ENCODE measurements around the gene ACSF2. TPM values are rescaled to one million over a fixed set of nuclear protein-coding genes. Genes with fewer than 3 reads are reported as not detected.

The ACSF2 gene
- total RNA-seq, 2 donors from 2014 or later: 12.4 to 13.6 TPM

DNA sequence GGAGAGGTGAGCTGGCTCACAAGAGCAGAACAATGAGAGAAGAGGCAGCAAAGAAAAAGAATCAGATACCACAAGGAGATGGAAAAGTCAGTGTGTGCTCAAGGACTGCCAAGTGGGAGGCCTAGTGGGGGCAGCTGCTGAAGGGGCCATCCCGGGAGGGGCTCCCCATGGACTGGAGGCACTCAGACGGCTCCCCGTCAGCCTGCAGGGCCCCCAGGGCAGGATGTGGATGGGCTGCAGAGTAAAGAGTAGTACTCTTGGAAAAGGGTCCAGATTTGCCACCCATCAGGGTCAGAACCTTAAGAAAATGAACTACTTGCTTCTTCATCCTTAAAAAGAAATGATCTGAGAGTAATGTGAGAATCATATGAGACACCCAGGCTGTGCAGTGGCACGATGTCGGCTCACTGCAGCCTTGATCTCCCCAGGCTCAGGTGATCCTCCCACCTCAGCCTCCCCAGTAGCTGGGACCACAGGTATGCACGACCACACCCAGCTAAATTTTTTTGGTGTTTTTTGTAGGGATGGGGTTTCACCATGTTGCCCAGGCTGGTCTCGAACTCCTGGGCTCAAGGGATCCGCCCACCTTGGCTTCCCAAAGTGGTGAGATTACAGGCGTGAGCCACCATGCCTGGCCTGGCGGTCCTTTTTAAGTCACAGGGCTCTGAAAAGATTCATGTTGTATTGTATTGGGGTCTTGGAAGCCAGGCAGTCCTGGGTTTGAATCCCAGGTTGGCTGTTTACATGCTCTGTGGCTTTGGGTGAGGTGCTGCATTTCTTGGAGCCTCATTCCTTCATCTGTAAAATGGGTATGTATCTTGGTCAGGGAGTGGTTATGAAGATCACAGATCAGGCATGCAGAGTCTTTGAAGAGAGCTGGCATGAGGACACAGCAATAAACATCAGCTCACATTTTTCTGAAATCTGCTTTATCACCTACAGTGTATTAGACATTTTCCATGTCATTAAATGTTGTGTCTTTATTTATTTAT lies 15.1 kb downstream of the ACSF2 start:
- Mint-ChIP-seq H3K4me3 (no peak overlapping the region), H3K4me1 (no peaks in the 10 kb centered on the region), H3K27me3 (no peaks in the 10 kb centered on the region), H3K36me3 (ENCODE audit: low read depth) (no peaks in the 10 kb centered on the region), H3K9me3 (no peaks in the 10 kb centered on the region), H3K27ac (no peak overlapping the region)
- no peak for ATAC-seq (replicated peaks)

DNA sequence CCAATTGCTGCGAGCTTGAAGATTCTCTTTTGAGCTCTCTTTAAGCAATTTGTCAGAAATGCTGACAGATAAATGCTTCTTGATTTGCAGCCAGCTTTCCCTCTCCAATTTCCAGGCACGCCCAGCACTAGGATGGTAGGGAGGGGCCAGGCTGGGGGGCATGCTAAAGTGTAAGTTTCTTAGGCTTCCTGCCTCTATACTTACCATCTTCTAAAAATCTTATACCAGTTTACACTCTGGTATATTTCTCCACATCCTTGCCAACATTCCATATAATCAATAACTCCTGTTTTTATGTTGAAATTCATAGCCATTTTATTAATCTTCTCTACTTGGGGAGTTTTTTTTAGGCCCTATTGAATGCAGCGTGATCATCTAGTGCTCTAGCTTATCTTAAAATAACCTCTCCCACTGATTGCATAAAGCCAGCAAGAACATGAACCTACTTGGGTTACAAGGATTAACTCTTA lies 17.5 kb downstream of the ACSF2 start:
- Mint-ChIP-seq H3K27ac (no peak overlapping the region), H3K27me3 (no peaks in the 10 kb centered on the region), H3K4me3 (no peak overlapping the region), H3K4me1 (no peaks in the 10 kb centered on the region), H3K36me3 (ENCODE audit: low read depth) (no peaks in the 10 kb centered on the region), H3K9me3 (no peaks in the 10 kb centered on the region)
- no peak for ATAC-seq (replicated peaks)

DNA sequence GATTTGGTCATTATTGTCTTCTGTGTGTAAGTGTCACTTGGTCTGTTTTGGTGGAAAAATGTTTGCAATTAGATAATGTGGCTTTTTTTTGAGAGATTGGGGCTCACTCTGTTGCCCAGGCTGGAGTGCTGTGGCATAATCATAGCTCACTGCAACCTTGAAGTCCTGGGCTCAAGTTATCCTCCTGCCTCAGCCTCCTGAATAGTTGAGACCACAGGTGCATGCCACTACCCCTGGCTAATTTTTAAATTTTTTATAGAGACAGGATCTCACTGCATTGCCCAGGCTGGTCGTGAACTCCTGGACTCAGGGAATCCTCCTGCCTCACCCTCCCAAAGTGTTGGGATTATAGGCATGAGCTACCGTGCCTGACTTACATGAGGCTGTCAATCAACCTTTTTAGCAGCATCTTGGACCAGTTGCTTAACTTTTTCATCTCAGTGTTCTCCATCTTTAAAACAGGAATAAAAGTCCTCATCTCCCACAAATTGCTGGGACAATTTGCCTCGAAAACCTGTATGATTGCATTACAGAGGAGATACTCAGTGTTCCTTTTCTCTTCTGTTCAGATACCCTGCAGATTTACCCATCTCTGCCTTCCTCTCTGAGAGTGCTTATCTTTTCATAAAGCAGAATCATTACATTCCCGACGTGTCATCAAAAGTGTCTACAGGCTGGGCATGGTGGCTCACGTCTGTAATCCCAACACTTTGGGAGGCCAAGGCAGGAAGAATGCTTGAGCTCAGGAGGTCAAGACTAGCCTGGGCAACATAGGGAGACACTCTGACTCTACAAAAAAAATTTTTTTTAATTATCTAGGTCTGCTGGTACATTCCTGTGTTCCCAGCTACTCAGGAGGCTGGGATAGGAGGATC lies 19.1 kb downstream of the ACSF2 start:
- Mint-ChIP-seq H3K27me3 (no peaks in the 10 kb centered on the region), H3K36me3 (ENCODE audit: low read depth) (no peaks in the 10 kb centered on the region), H3K4me1 (no peaks in the 10 kb centered on the region), H3K9me3 (no peaks in the 10 kb centered on the region), H3K4me3 (no peak overlapping the region), H3K27ac (no peak overlapping the region)
- no peak for ATAC-seq (replicated peaks)

DNA sequence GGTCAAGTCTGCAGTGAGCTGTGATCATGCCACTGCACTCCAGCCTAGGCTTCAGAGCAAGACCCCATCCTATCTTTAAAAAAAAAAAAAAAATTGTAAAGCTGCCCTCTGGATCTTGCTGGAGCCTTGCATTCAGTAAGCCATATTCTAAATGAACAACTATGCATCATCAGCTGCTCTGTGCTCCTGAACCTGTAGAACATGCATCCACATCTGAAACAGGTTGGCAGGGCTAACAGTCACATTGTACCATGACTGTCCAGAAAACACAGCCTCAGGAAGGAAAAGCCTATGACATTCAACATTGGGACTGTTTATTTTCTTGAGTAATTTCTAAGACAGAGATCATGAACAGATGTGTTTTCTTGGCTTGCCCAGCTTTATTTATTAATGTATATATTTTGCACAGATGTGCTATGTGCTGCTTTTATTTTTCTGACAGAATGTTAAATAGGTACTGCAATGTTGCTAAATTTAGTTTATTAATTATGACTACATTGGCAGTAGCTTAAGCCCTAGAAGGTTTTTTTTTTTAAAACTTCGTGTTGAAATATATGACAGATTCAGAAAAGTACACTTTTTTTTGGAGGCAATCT lies 19.8 kb downstream of the ACSF2 start:
- H3K27me3 Mint-ChIP-seq: no peaks in the 10 kb centered on the region
- no peak overlapping the region for H3K27ac Mint-ChIP-seq
- no peaks in the 10 kb centered on the region for H3K36me3 Mint-ChIP-seq (ENCODE audit: low read depth)

DNA sequence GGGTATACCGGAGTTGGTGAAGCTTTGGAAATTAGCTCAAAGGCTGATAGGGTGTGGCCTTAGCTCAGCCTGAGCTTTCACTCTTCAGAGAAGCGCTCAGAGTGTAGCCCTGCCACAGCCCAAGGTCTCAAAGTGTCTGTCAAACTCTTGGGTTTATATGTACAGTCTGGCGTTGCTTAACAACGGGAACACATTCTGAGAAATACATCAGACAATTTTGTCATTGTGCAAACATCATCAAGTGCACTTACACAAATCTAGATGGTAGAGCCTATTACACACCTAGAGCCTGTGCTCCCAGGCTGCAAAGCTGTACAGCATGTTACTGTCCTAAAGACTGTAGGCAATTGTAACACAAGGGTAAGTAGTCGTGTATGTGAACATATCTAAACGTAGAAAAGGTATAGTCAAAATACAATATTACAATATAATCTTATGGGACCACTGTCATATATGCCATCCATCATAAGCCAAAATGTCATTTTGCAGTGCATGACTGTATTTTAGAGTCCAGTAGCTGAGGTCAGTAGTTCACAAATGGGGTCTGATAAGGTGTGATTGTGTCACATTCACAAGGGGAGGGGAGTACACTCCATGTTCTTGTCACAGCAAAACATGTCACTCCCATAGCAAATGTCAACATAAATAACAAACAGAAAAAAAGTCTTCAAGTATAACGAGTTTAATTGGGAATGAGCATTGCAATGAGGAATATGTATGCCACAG lies 22.0 kb downstream of the ACSF2 start:
- Mint-ChIP-seq H3K36me3 (ENCODE audit: low read depth) (no peaks in the 10 kb centered on the region), H3K27me3 (no peaks in the 10 kb centered on the region), H3K4me3 (no peak overlapping the region), H3K4me1 (no peaks in the 10 kb centered on the region), H3K9me3 (no peaks in the 10 kb centered on the region), H3K27ac (no peak overlapping the region)
- ATAC-seq (replicated peaks): no peak

More for the DNA sequence above, 19.8 kb downstream of the ACSF2 start:
- no peak for ATAC-seq (replicated peaks)
- Mint-ChIP-seq H3K9me3 (no peaks in the 10 kb centered on the region), H3K4me1 (no peaks in the 10 kb centered on the region), H3K4me3 (no peak overlapping the region)

DNA sequence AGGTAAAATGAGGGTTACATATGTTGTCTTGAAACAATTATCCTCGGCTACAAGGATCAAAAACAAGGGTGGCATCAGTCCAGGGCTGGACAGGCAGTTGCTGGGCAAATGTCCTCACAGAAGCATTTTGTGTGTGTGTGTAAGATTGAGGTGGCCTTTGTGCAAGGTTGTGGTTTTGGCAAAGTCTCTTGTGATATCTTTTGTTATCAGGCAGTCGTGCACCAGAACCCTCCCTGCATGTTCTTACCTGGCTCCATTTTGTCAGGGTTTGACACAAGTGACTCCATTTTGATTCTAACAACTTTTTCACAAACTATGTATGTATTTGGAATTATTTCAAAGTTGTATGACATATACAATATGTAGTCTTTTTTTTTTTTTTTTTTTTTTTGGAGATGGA lies 22.6 kb downstream of the ACSF2 start:
- Mint-ChIP-seq H3K9me3 (no peaks in the 10 kb centered on the region), H3K4me3 (no peak overlapping the region), H3K27ac (no peak overlapping the region), H3K4me1 (no peaks in the 10 kb centered on the region), H3K36me3 (ENCODE audit: low read depth) (no peaks in the 10 kb centered on the region), H3K27me3 (no peaks in the 10 kb centered on the region)
- no peak for ATAC-seq (replicated peaks)

DNA sequence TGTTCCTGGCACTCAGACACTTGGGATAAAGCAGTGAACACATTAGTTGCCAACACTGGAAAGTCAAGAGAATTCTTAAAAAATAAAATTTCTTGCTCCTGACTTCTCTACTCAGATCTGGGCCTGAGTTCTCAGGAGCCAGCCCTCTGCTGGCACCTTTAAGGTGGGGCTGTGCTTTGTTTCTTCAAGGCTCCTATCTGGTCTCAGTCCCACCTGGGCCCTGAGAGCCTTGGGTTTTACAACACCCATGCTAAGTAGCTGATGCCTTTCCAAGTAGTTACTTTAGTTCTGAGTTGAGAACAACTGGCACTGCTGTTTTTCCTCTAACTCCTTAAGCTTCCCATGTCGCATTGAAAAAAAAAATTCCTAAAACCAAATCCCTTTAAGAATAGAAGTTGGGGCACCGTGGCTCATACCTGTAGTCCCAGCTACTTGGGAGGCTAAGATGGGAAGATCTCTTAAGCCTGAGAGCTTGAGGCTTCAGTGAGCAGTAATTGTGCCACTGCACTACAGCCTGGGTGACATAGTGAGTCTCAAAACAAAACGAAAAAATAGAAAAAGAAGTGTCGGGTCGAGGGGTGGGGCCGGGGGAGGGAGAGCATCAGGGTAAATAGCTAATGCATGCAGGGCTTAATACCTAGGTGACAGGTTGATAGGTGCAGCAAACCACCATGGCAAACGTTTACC lies 26.1 kb downstream of the ACSF2 start:
- Mint-ChIP-seq H3K27me3 (no peaks in the 10 kb centered on the region), H3K27ac (no peak overlapping the region), H3K4me3 (no peak overlapping the region), H3K9me3 (no peaks in the 10 kb centered on the region), H3K36me3 (ENCODE audit: low read depth) (no peaks in the 10 kb centered on the region), H3K4me1 (no peaks in the 10 kb centered on the region)
- ATAC-seq (replicated peaks): no peak

DNA sequence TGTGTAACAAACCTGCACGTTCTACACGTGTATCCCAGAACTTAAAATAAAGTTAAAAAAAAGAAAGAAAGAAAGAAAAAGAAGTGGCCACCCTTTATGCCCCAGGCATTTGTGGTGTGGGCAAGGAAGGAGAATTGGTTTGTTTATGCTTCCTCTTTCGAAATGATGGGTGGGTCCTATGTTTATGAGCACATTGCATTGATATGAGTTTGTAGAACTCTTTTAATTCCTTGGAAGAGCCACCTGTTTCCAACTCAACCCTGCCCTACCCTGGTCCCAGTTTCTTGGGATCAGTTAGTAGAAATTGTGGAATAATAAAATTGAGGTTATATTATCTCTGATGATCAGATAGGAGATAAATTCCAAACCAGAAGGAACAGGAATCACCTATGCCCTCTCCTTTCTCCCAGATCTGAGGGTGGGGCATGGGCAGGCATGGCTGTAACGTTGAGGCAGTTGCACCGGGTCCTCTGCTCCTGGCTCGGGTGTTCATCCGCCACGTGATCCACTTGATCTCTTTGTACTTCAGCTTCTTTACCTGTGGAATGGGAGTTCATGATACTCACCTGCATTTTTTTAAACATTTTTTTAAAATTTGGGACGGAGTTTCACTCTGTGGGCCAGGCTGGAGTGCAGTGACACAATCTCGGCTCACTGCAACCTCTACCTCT lies 26.7 kb downstream of the ACSF2 start:
- no peak overlapping the region for H3K27ac Mint-ChIP-seq
- H3K9me3 Mint-ChIP-seq: no peaks in the 10 kb centered on the region
- no peaks in the 10 kb centered on the region for H3K36me3 Mint-ChIP-seq (ENCODE audit: low read depth)
- no peak for ATAC-seq (replicated peaks)
- no peak overlapping the region for H3K4me3 Mint-ChIP-seq
- no peaks in the 10 kb centered on the region for H3K4me1 Mint-ChIP-seq
- no peaks in the 10 kb centered on the region for H3K27me3 Mint-ChIP-seq

DNA sequence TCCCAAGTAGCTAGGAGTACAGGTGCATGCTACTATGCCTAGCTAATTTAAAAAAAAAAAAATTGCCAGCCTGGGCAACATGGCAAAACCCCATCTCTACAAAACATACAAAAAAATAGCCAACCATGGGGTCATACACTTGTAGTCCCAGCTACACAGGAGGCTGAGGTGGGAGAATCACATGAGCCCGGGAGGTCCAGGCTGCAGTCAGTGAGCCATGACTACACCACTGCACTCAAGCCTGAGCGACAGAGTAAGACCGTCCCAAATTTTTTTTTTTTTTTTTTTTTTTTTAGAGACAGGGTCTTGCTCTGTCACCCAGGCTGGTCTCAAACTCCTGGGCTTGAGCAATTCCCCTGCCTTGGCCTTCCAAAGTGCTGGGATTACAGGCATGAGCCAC lies 27.9 kb downstream of the ACSF2 start:
- ATAC-seq (replicated peaks): no peak
- Mint-ChIP-seq H3K4me1 (no peaks in the 10 kb centered on the region), H3K36me3 (ENCODE audit: low read depth) (no peaks in the 10 kb centered on the region), H3K9me3 (no peaks in the 10 kb centered on the region), H3K27ac (no peak overlapping the region), H3K4me3 (no peak overlapping the region), H3K27me3 (no peaks in the 10 kb centered on the region)

DNA sequence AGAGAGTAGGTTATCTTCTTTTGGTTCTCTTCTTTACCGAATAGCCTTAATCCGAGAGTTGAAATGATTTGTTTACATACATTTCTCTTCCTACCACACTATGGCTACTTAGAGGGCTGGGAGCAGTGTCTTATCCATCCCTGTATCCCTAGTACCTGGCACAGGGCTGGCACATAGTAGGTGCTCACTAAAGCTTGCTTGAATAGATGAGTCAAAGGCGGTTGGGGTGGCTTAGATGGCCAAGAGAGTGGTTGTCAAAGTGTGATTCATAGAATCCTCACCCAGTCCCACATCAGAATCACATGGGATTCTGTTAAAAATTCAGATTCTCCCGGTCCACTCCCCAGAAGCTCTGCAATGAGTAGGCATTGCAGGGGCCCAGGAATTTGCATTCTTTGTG lies 31.6 kb downstream of the ACSF2 start:
- Mint-ChIP-seq H3K4me3 (no peak overlapping the region), H3K4me1 (no peaks in the 10 kb centered on the region), H3K27me3 (no peaks in the 10 kb centered on the region), H3K27ac (no peak overlapping the region), H3K9me3 (no peaks in the 10 kb centered on the region), H3K36me3 (ENCODE audit: low read depth) (no peaks in the 10 kb centered on the region)
- no peak for ATAC-seq (replicated peaks)

DNA sequence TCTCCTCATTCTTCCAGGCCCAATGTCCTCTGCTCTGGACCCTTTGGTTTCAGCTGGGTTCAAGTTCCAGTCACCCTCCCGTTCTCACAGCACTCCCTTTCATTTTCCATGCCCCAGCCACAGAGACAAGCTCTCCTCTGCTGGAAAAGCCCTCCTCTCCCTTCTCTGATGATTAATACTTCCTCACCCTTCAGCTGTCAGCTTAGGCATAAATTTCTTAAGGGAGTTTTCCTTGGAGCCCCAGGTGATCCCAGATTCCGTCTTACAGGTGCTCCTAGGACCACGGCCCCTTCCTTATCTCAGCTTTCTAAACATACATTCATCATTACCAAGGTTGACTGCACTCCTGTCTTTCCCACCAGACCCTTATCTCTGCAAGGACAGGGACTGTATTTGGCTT lies 32.3 kb downstream of the ACSF2 start:
- Mint-ChIP-seq H3K4me3 (no peak overlapping the region), H3K27ac (no peak overlapping the region), H3K27me3 (no peaks in the 10 kb centered on the region), H3K4me1 (no peaks in the 10 kb centered on the region), H3K9me3 (no peaks in the 10 kb centered on the region), H3K36me3 (ENCODE audit: low read depth) (no peaks in the 10 kb centered on the region)
- ATAC-seq (replicated peaks): no peak

DNA sequence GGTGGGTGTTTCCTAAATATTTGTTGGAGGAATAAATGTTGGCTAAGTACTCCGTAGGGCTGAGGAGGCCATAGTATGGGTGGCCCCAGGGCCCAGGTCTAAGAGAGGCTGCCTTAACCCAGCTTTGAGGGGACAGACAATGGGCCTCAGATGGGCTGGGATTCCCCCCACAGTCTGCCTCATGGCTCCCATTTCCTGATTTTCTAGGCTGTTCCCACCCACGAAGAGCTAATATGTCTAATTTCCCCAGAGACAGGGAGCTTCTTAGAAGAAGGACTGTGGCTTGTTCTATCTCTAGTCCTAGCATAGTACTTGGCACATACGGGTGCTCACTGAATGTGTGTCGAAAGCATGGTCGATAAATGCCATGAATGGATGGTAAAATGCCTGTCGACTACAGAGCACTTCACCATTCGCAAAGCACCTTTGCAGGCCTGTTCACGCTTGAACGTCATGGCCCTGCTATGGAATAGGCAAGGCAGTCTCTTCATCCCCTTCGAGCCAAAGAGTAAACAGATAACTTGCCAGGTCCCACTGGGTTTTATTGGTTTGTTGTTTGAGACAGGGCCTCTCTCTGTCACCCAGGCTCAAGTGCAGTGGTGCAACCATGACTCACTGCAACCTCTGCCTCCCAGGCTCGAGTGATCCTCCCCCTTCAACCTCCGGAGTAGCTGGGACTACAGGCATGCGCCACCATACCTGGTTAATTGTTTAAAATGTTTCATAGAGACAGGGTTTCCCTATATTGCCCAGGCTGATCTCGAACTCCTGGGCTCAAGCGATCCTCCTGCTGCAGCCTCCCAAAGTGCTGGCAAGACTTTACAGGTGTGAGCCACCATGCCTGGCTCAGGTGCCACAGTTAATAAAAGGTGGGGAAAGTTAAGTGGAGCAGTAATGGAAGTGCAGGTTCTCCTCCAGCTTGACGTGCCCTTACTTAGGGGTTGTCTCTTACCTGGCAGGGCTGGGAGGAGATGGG lies 33.0 kb downstream of the ACSF2 start:
- ATAC-seq (replicated peaks): no peak
- Mint-ChIP-seq H3K36me3 (ENCODE audit: low read depth) (no peaks in the 10 kb centered on the region), H3K9me3 (no peaks in the 10 kb centered on the region), H3K27me3 (no peaks in the 10 kb centered on the region), H3K4me3 (no peak overlapping the region), H3K27ac (no peak overlapping the region), H3K4me1 (no peaks in the 10 kb centered on the region)
